HepG2 (cell line): Measurements from ENCODE around the gene RASGRP2. TPM values are rescaled to one million over a fixed set of nuclear protein-coding genes. Genes with fewer than 3 reads are reported as not detected.

Experiments used
- ATAC-seq: fragments of 200-7000 bp; cut with Tn5 transposase; 3 replicates; pipeline ENCODE4 v1.9.1; 2020; ENCODE audit warnings: mild to moderate bottlenecking, moderate library complexity
- BruUV-seq: library from RNA; stranded (reverse); fragments of 400-500 nt; replicated peaks from 2 replicates; lab custom pipeline; 2021; lab: Mats Ljungman, UMichigan
- CTCF ChIA-PET: fragments of 300-600 bp; formaldehyde crosslinking; extraction: SDS; loops from one replicate; lab custom pipeline; 2021; ENCODE audit warnings: low total read pairs, inconsistent platforms, low intra/inter-chr PET ratio; lab: Yijun Ruan, JAX
- POLR2A ChIA-PET: fragments of 350-600 bp; sonication (Branson Sonifier 250); formaldehyde crosslinking; loops from one replicate; lab custom pipeline; 2020; ENCODE audit warnings: antibody characterized with exemption, inconsistent platforms; lab: Yijun Ruan, JAX
- DNase-seq: peaks from one replicate; pipeline ENCODE4 v3.0.0-alpha.2; 2015; ENCODE audit warnings: low spot score
- FAIRE-seq: peaks from 3 replicates; lab custom pipeline; 2011; peaks lifted over from hg19 to GRCh38; lab: Jason Lieb, UNC
- H2AFZ ChIP-seq: one replicate; pipeline ENCODE4 v1.6.1; 2011; ENCODE audit warnings: low read length, inconsistent platforms
- H3K27ac ChIP-seq: fragments of 300-600 bp; 3 replicates; pipeline ENCODE4 v1.8.0; 2011; ENCODE audit warnings: mixed run types, mild to moderate bottlenecking, mixed read lengths, low read length, inconsistent platforms; ENCODE audit not compliant: insufficient read depth; ENCODE audit errors: extremely low read length
- H3K27me3 ChIP-seq, 2 experiments: fragments of 200-600 bp in 1 of 2; 2 replicates in 1 of 2; 3 replicates in 1 of 2; pipeline versions ENCODE4 v1.6.0 to v1.8.0; 2011; ENCODE audit warnings: low read length in 2 of 2, mild to moderate bottlenecking in 2 of 2, moderate library complexity in 2 of 2, inconsistent platforms in 1 of 2; ENCODE audit not compliant: insufficient read depth in 2 of 2, control insufficient read depth in 1 of 2
- H3K36me3 ChIP-seq, 2 experiments: fragments of 200-600 bp in 1 of 2; replicated peaks in 1 of 2; 2 replicates in 1 of 2; 3 replicates in 1 of 2; pipeline versions ENCODE4 v1.5.1 to v1.8.0; 2011; ENCODE audit warnings: low read length in 2 of 2, inconsistent platforms in 1 of 2; ENCODE audit not compliant: insufficient read depth in 2 of 2, control insufficient read depth in 1 of 2
- H3K4me1 ChIP-seq: 2 replicates; pipeline ENCODE4 v1.5.1; 2012; ENCODE audit warnings: low read length, inconsistent platforms; ENCODE audit not compliant: insufficient read depth
- H3K4me2 ChIP-seq: 2 replicates; pipeline ENCODE4 v1.6.0; 2011; ENCODE audit warnings: low read depth, low read length, inconsistent platforms
- H3K4me3 ChIP-seq, 3 experiments: fragments of 200-600 bp in 1 of 3; sonication (generic), shearing (Covaris generic) in 1 of 3; replicated peaks in 1 of 3; 2 replicates each; pipeline ENCODE4 v1.5.1; 2011 to 2016; ENCODE audit warnings: low read length in 3 of 3, inconsistent platforms in 2 of 3, low read depth in 2 of 3, mild to moderate bottlenecking in 2 of 3, control low read depth in 1 of 3, mixed read lengths in 1 of 3; ENCODE audit not compliant: insufficient read depth in 1 of 3
- H3K79me2 ChIP-seq: one replicate; pipeline ENCODE4 v1.6.1; 2011; ENCODE audit warnings: low read length, inconsistent platforms; ENCODE audit not compliant: insufficient read depth
- H3K9ac ChIP-seq: 2 replicates; pipeline ENCODE4 v1.6.0; 2011; ENCODE audit warnings: mild to moderate bottlenecking, low read depth, low read length, inconsistent platforms; ENCODE audit not compliant: insufficient read depth
- H3K9me3 ChIP-seq: 2 replicates; pipeline ENCODE4 v1.5.1; 2012; ENCODE audit warnings: mild to moderate bottlenecking, low read length
- H4K20me1 ChIP-seq: 2 replicates; pipeline ENCODE4 v1.6.0; 2011; ENCODE audit warnings: inconsistent platforms, mild to moderate bottlenecking, low read length, moderate library complexity; ENCODE audit not compliant: insufficient read depth
- FOXC1 ChIP-seq: sonication (generic); formaldehyde crosslinking; IDR thresholded peaks from 2 replicates; pipeline ENCODE4 v1.8.0; 2022; ENCODE audit warnings: mild to moderate bottlenecking, missing genetic modification reagents, borderline replicate concordance
- HDAC2 ChIP-seq: sonication (generic); formaldehyde crosslinking; IDR thresholded peaks from 2 replicates; pipeline ENCODE4 v1.4.0; 2020; ENCODE audit warnings: missing genetic modification reagents
- RFXANK ChIP-seq: IDR thresholded peaks from 2 replicates; pipeline ENCODE4 v1.6.1; 2016
- TAF1 ChIP-seq: sonication (generic); formaldehyde crosslinking; IDR thresholded peaks from 2 replicates; pipeline ENCODE4 v1.4.0; 2020; ENCODE audit warnings: missing genetic modification reagents
- TOE1 ChIP-seq: sonication (generic); formaldehyde crosslinking; IDR thresholded peaks from 2 replicates; pipeline ENCODE4 v1.4.0; 2020; ENCODE audit warnings: mild to moderate bottlenecking, missing genetic modification reagents
- WGBS: methylation state at CpG from one replicate; pipeline ENCODE4 v1.1.6; 2017; ENCODE audit warnings: low lambda C conversion rate; 5-methylcytosine and 5-hydroxymethylcytosine counted together
- in situ Hi-C: cut with HindIII; loops from 2 replicates; pipeline ENCODE4 v1.10.0; 2017; ENCODE audit warnings: low pct_unique_long_range_greater_than_20kb; ENCODE audit not compliant: extremely low pct_ligation_motif_present
- intact Hi-C: fragments of 100-400 bp; cut with micrococcal nuclease; formaldehyde crosslinking; loops from one replicate; pipeline ENCODE4 v1.10.0; 2022; ENCODE audit not compliant: unreplicated experiment
- polyA plus RNA-seq, 8 experiments: library from polyadenylated mRNA; depleted of rRNA in 3 of 8; stranded (reverse) in 7 of 8; unstranded in 1 of 8; fragments of >200 nt; fragmentation: Illumina TruSeq in 4 of 8; extraction: Trizol in 4 of 8; gene quantifications; 2 replicates each; pipeline versions ENCODE4 v1.2.1 to v1.2.3, GENCODE V29; 2011 to 2016; ENCODE audit warnings: low read depth in 4 of 8, missing spikeins in 1 of 8, mixed read lengths in 1 of 8; ENCODE audit not compliant: insufficient read depth in 1 of 8
- total RNA-seq, 5 experiments: library from RNA; depleted of rRNA; stranded (reverse); fragments of >200 nt; fragmentation: Illumina TruSeq; extraction: Trizol; gene quantifications; 2 replicates each; pipeline ENCODE4 v1.2.3, GENCODE V29; 2016; ENCODE audit warnings: low read depth in 1 of 5
- TF ChIP-seq, protein P1 (sequence below): sonication (generic); formaldehyde crosslinking; IDR thresholded peaks from 2 replicates; pipeline ENCODE4 v1.4.0; 2020; ENCODE audit warnings: mild to moderate bottlenecking, missing genetic modification reagents
- TF ChIP-seq, protein P2 (sequence below): sonication (generic); formaldehyde crosslinking; IDR thresholded peaks from 2 replicates; pipeline ENCODE4 v1.4.0; 2020; ENCODE audit warnings: missing genetic modification reagents, borderline replicate concordance

The RASGRP2 gene
- total and polyA plus RNA-seq, 2 of the 13 experiments (the other 11 are each of a cell fraction or from before 2014, with no cell fraction given) = 0.61 TPM; not detected in 1

- TF ChIP-seq, protein P1, sequence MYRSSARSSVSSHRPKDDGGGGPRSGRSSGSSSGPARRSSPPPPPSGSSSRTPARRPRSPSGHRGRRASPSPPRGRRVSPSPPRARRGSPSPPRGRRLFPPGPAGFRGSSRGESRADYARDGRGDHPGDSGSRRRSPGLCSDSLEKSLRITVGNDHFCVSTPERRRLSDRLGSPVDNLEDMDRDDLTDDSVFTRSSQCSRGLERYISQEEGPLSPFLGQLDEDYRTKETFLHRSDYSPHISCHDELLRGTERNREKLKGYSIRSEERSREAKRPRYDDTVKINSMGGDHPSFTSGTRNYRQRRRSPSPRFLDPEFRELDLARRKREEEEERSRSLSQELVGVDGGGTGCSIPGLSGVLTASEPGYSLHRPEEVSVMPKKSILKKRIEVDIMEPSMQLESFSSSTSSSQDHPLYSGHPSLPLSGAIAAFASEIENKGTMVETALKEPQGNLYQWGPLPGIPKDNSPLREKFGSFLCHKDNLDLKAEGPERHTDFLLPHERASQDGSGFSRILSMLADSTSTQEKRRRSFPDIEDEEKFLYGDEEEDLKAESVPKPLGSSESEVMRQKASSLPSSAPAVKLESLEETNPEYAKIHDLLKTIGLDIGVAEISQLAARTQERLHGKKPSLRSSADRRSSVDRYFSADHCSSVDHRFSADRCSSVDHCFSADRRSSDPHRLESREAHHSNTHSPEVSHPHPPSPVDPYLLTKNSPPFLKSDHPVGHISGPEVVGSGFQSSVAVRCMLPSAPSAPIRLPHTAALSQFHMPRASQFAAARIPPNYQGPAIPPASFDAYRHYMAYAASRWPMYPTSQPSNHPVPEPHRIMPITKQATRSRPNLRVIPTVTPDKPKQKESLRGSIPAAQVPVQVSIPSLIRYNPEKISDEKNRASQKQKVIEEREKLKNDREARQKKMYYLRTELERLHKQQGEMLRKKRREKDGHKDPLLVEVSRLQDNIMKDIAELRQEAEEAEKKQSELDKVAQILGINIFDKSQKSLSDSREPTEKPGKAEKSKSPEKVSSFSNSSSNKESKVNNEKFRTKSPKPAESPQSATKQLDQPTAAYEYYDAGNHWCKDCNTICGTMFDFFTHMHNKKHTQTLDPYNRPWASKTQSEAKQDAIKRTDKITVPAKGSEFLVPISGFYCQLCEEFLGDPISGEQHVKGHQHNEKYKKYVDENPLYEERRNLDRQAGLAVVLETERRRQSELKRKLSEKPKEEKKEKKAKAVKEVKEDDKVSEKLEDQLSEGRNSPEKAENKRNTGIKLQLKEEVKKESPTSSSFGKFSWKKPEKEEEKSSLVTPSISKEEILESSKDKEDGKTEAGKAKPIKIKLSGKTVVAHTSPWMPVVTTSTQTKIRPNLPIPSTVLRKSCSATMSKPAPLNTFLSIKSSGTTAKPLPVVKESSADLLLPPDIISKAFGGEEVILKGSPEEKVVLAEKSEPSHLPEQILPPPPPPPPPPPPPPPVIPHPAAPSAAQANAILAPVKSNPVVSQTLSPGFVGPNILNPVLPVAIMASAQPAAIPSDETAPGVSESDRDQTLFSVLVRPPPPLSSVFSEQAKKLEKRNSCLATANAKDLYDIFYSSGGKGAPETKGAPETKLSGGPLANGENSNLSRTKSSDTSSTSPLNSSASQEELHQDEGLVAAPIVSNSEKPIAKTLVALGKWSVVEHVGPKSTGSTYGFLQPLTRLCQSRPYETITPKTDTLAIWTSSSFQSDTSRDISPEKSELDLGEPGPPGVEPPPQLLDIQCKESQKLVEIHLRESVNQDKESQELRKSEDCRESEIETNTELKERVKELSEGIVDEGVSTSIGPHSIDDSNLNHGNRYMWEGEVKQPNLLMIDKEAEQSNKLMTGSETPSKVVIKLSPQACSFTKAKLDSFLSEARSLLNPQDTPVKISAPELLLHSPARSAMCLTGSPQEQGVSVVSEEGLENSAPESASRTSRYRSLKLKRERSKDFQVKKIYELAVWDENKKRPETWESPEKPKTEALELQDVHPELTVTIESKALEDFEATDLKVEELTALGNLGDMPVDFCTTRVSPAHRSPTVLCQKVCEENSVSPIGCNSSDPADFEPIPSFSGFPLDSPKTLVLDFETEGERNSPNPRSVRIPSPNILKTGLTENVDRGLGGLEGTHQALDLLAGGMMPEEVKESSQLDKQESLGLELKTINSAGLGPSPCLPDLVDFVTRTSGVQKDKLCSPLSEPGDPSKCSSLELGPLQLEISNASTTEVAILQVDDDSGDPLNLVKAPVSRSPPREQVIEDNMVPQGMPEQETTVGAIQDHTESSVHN (CRISPR knock-in tag) = no peak
These were observed 56.7 kb downstream of the RASGRP2 start (continued) for GRCh38 chr11:64687204-64687603.

DNA sequence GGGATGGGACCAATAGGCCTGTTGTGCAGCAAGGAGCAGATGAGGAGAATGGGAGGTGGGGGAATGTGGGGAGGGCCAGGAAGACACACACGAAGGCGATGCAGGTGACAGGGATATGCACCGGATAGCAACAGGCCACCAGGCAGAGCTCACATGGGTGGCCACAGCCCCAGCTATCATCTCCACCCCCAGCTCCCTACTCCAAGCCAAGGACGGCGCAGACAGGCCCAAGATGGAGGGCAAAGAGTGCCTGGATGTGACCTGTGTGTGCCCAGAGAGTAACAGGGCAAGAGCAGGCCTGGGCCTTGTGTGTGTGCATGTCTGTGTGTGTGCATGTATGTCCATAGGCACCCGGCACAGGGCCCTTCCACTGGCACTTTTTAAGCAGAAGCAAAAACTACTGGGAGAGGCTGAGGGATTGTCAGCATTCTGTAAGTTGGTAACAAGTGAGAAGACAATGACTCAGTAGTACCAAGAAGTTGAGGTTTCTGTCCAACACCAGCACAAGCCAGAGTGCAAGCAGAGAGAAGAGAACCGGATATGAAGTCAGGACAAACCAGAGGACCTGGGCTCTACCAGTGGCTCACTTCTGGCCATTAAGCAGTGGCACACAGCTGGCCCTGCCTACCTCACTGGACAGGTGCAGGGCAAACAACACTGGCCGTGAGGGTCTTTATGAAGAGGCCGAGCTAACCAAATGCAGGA is 57.3 kb downstream of the RASGRP2 start:
- in situ Hi-C loops (no loop called here), intact Hi-C loops (no loop called here)
- no TSS peak for BruUV-seq

More for the DNA sequence above, 57.3 kb downstream of the RASGRP2 start:
- H3K36me3 ChIP-seq = no peaks in the 10 kb centered on the region
- WGBS = 11% methylated on average over 6 of the region's 9 CpGs
- H3K27ac ChIP-seq = no peak overlapping the region
- TF ChIP-seq RFXANK (CRISPR knock-in tag) = no peak
- no peak for TF ChIP-seq FOXC1
- TF ChIP-seq, protein P2, sequence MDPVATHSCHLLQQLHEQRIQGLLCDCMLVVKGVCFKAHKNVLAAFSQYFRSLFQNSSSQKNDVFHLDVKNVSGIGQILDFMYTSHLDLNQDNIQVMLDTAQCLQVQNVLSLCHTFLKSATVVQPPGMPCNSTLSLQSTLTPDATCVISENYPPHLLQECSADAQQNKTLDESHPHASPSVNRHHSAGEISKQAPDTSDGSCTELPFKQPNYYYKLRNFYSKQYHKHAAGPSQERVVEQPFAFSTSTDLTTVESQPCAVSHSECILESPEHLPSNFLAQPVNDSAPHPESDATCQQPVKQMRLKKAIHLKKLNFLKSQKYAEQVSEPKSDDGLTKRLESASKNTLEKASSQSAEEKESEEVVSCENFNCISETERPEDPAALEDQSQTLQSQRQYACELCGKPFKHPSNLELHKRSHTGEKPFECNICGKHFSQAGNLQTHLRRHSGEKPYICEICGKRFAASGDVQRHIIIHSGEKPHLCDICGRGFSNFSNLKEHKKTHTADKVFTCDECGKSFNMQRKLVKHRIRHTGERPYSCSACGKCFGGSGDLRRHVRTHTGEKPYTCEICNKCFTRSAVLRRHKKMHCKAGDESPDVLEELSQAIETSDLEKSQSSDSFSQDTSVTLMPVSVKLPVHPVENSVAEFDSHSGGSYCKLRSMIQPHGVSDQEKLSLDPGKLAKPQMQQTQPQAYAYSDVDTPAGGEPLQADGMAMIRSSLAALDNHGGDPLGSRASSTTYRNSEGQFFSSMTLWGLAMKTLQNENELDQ (CRISPR knock-in tag) = no peak
- TF ChIP-seq HDAC2 = no peak
- TF ChIP-seq TOE1 = no peak
- TF ChIP-seq TAF1 = no peak
- H3K9me3 ChIP-seq = no peaks in the 10 kb centered on the region
- ATAC-seq = no peak
- H3K4me2 ChIP-seq = no peak overlapping the region
- no peak for DNase-seq
- H4K20me1 ChIP-seq = no peaks in the 10 kb centered on the region
- POLR2A ChIA-PET = no interaction called here
- no peak overlapping the region for H3K4me3 ChIP-seq
- no peaks in the 10 kb centered on the region; the same call in 1 of the 2 replicates for H3K4me1 ChIP-seq
- CTCF ChIA-PET = no interaction called here
- FAIRE-seq = no peak
- H2AFZ ChIP-seq = no peak overlapping the region
- H3K79me2 ChIP-seq = no peaks in the 10 kb centered on the region
- no peak overlapping the region for H3K9ac ChIP-seq
- H3K27me3 ChIP-seq = peaks cover 11 to 73% of the 10 kb centered on the region in 2 experiments; a peak in 4 of 5 replicates
